HG03196 (cell line): ENCODE results near the gene RADIL.

Source experiments
- ATAC-seq: cut with Tn5 transposase; IDR thresholded peaks from one replicate; pipeline ENCODE4 v1.9.1; 2021; ENCODE audit not compliant: unreplicated experiment

The RADIL gene

DNA sequence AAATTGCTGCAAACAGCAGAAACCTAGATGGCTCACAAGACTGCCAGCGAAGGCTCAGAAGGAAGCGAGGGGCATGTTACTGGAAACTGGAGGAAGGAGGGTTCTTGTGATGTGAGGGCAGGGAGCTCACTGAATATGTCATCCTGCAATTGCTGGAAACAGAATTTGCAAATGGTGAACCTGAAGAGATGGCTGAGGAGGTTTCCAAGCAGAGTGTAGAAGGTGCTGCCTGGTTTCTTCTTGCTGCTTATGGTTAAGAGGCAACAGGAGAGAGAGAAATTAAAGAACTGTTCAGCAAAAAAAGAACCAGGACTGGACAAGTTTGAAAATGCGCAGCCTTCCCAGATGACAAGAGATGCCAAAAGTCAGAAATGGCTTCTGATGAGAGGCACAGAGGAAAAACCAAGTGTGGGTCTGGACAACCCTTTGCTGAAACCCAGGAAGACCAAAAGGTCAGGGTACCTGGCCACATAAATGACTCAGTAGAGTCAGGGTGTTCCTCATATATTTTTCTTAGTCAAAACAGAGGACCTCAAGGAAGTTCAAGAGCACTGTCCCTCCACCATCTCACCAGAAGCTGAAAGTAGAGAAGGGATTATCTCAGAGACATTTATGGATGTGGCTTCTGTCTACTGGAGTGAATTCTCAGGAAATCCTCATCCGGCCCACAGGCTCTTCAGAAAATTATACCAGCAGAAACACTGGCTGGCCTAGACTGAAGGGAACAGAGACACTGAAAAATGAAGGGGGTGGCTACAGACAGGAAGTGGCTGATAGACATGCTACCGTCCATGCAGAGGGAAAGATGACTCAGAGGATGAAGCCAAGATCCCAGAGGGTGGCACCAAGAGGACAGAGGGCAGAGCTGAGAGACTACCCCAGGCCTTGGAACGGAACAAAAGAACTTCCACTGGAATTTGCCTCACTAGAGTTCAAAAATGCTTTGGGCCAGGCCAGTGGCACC is 31.8 kb downstream of the RADIL start:
- ATAC-seq: no peak

DNA sequence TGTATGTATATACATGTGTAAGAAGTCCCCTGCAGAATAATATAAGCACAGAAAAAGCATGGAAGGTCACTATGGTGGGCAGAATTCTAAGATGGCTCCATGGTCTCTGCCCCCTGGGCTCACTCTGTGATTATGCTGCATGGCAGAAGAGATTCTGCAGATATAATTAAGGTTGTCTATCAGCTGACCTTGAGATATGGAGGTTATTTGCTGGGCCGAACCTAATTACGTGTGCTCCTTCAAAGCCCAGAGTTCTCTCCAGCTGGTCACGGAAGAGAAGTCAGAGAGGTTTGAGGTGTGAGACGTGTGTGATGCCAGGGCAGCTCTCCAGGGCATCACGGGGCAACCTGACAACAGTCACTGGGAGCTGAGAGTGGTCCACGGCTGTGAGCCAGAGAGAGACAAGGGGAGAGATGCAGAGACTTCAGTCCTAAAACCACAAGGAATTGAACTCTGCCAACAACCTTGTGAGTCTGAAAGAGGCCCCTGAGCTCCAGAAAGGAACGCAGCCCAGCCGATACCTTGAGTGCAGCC is 33.2 kb downstream of the RADIL start:
- no peak for ATAC-seq

GRCh38 chr7:4849390-4849789 is 34.1 kb downstream of the RADIL start:
- no peak for ATAC-seq

DNA sequence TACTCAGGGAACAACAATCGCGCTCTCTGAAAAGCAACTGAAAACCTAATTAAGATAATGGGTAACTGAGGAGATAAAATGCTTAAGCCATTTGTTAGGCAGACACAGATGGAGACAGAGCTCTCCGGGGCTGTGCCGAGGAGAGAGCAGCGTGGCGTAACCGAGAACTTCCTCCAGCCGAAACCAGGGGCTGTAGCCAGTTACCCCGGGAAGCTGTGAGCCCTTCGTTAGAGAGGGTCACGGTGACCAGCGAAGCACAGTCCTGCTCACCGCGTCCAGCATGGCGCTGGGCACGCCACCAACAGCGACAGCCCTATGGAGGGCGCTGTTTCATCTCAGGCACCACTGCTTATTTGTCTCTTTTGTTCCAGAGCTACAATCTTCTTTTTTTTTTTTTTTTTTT is 37.8 kb downstream of the RADIL start:
- no peak for ATAC-seq

DNA sequence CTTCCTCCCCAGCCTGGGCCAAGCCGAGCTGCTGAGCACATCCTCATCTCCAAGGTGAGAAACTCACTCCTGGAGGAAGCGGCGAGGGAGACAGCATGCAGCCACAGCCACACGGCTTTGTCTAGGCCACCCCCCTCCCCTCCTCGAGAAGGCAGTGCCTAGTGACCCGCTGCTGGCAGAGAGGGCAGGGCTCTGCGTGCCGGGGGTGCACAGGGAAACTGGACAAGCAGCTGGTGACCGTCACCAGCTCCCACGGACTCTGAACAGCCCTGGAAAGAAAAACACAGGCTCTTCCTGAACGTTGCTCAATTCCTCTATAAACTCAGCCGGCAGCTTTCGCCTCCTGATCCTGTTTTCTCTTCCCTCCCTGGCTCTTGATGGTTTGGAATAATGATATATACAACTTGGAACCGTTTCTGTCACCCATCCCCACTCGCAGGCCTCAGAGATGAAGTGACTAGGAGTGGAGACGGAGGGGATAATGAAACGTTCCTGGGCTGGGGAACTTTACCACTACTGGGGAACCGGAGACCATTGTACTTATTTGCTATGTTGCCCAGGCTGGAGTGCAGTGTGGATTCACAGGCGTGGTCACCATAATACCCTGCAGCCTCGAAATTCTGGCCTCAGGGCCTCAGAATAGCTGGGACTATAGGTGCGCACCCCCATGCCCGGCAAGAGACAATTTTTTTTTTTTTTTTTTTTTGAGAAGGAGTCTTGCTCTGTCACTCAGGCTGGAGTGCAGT is 41.0 kb downstream of the RADIL start:
- no peak for ATAC-seq

DNA sequence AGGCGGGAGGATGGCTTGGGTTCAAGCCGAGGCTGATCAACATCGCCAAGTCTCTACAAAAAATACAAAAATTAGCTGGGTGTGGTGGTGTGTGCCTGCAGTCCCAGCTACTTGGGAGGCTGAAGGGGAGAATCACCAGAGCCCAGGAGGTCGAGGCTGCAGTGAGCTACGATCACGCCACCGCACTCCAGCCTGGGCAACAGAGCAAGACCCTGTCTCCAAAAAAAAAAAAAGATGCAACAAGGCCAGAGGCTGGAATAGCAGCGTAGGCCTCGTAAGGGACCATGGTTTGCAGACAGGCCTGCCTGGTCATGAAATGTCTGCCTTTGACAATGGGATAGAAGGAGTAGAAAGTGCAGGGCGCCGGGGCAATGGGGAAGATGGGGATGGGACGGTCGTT is 41.7 kb downstream of the RADIL start:
- ATAC-seq: no peak

DNA sequence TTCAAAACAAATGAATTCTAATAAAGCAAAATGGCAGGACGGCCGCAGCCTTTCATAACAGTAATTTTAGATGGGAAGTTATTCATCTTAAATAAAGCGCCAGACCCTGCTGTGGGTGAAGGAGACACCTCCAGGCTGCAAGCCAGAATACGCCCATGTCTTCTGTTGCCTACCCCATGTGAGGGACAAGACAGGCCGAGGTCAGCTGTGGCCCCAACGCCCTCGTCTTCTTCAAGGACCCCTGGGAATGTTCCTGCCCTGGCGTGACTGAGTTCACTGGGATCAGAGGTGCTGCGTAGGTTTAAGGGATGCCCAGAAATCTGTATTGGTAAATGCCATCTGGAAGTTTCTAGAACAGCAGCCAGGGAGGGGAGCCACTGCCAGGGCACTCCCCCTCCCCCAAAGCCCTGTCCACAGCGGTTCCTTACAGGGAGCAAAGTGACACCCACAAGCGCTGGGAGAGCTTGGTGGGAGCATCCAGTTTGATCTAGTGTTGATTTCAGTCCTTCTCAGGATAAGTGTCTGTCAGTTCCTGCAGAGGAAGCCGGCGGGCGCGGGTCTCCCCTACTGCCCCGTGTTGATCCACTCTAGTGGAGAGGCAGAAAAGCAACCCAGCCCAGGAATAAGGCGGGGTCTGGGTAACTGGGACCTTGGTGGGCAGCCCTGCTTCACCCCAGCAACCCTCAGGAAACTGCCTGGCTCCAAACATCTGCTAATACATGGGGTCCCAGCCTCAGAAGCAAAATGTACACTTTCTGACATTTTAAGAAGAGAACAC is 42.3 kb downstream of the RADIL start:
- no peak for ATAC-seq

DNA sequence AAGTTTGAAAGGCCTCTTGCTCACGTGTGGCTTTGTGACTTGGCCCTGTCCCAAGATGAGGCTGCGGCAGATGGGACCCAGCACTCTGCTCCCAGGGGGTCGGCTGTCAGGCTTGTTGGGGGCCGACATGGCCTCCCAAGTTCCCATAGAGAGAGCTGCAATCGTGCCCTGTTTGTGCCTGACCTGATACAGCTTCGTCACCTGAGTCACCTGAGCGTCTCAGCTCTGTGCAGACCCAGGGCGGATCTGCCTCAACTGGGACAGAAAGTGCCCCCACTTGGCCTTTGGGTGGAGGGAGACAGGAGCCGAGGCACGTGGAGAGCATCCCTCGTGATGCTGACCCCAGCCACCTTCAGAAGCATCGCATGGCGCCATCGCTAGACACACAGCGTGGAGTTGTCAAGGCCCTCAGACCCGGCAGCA is 43.4 kb downstream of the RADIL start:
- ATAC-seq: no peak

DNA sequence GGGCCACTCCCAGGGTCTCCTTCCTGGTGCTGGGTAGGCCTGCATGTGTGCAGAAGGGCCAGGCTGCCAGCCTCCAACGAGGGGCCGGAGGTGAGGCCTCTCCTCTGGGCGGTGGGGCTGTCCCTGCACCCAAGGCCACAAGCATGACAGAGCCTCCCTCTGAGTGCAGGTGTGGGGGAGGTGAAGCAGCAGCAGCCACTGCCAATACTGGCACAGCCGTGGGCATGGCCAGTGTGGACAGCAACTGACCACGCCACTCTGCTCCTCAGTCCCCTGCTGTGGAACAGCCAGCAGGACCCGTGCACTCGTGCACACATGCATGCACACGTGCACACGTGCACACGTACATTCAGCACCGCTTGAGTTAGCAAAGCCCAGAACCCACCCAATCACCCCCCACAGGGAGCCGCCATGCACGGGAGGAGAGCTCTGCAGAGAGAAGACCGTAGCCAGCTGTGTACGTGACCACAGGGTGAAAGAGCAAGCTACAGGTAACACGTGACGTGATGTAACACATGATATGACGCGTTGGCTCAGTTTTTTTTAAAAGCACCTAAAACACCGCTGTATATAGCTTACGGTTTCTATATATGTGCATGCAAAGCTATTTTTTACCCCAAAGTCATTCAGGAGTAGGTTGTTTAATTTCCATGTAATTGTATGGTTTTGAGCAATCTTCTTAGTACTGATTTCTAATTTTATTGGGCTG is 44.7 kb downstream of the RADIL start:
- no peak for ATAC-seq

GRCh38 chr7:4837803-4838625 is 45.5 kb downstream of the RADIL start:
- ATAC-seq: no peak

GRCh38 chr7:4837041-4837802 is 46.3 kb downstream of the RADIL start:
- no peak for ATAC-seq

DNA sequence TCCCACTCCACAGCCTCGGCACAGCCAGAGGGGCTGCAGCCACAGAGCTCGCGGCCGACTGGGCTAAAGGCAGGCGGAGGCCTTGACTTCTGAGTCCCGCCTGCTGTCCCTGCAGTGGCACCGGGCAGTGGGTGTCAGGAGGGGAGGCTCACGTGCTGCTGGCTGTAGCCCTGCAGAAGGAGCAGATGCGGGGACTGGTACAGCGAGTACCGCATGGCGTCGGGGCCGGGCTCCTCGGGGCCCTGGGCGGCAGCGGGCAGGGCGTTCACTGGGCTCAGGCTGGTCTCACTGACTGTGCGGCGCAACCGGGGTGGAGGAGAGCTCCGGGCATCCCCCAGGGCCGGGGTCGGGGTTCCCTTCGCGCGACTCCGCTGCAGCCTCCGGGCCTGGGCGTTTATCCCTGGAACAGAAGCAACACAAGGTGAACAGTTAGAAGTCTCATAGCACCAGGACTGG is 47.3 kb downstream of the RADIL start:
- ATAC-seq: no peak

DNA sequence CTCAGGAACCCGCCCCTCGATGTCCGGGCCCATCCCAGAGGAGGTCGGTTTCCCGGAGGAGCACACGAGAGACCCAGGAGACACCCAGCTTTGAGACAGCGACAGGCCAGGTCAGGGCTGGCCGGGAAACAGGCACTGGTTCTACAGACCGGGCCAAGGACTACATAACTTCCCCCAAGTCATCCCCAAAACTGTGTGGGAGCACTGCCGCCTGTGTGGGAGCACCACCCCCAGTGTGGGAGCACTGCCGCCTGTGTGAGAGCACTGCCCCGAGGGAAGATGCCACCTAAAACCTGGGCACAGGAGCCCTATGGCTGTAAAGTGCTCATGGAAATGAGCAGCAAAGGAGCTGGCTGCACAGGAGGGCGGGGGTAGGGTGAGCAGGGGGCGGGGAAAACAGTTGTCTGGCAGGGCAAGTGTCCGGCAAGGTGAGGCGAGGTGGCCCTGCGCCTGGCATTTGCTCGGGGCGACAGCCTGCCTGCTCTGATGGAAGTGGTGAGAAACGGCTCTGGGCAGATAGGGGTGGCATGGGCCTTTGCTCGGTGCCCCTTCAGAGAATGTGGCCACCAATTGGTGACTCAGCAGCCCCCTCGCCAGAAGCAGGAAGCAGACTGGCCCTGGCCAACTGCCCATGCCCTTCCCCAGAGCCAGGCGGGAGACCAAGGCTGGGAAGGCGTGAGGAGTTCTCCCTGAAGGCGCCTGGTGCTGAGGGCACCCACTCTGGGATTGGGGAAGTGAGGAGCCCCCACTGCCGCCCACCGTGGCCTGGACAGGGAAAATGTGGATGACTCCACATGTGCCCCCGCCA is 47.9 kb downstream of the RADIL start:
- ATAC-seq: no peak

- no peak for ATAC-seq
Measured at GRCh38 chr7:4834601-4835397, 48.7 kb downstream of the RADIL start.

DNA sequence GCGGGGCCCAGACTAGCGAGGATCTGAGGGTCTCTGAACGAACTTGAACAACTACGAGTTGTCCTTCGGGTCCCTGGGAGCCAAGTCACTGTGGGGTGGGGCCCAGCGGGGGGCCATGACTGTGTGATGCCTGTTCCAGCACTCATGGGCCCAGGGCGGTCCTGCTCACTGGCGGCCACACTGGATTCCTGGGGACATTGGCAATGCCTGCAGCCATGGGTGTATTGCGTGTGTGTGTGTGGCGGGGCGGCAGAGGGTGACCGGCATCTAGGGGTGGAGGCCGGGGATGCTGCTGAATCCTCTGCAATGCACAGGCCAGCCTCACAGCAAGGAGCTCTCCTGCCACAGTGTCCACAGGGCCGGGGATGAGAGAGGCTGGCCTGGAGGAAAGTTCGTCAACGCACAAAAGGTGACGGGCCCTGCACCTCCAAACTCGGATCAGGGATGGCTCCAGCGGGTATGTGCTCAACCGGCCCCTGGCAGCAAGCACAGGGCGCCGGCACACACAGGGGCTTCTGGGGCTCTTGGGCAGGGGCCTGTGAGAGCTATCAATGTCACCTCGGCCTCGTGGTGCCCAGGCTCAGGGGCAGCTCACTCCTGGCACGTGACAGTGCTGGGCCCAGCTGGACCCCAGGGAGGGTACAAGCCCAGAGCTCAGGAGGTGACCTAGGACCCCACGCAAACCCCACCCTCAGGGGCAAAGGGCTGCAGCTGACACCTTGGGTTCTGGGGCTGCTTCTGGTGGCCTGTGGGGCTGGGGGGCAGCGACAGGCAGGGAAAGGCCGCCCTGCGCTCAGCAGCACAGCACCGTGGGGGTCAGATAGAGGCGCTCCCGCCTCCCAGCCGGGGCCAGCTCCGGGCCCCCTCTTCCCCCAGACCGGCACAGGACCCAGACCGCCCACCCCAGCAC is 49.6 kb downstream of the RADIL start:
- no peak for ATAC-seq

DNA sequence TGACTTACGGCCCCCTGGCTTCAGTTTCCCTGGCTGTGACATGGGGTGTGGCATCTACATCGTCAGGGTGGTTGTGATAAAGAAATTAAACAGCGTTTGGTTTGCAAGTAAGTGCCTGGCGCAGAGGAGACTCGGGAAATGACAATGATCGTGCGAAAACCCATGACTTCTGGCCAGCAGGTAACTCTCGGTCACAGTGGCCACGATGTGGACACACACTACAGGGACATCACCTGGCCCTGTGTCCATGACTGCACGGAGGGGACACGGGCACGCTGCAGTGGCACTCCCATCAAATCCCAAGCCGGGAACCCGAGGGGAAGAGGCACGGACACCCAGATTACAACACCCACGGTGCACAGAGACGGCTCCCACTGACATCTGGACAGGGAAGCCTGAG is 50.3 kb downstream of the RADIL start:
- no peak for ATAC-seq
